ENCODE measurements around the gene TMEM222.

TMEM222 gene

DNA sequence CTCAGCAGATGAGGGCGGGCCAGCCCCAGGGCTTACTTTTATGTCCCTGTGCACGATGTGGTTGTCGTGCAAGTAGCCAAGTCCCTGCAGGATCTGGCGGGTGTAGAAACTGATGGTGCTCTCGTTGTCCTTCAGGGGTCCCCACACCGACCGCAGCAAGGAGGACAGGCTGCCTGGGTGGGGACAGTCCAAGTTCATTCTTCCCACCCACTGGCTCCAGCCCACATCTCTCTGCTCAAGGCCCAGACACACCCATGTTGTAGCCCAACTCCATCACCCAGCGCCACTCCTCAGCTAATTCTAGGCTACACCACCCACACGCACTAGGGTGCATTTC lies 37.8 kb downstream of the TMEM222 start:
- DNase-seq (ENCODE audit: low spot score): no peak

- DNase-seq (ENCODE audit: low spot score): no peak
Measured at GRCh38 chr1:27360159-27361043, 38.4 kb downstream of the TMEM222 start.

GRCh38 chr1:27361044-27361402 lies 39.1 kb downstream of the TMEM222 start:
- no peak for DNase-seq (ENCODE audit: low spot score)

DNA sequence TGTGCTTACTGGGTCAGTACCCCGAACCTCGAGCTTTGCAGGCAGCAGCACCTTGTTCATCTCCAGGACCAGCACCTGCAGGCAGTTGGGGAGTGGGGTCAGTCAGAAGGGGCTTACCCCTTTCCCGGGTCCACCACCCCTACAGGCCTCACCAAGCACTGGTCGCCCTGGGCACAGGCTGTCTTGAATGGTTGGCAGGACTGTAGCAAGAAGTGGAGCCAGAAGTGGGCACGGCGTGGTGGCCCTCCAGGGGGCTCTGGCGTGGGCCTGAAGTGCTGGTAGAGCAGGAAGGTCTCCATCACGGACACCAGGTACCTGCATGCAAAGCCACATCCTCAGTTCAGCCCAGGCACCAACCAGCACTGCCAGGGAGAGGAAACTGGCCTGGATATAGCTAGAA lies 39.6 kb downstream of the TMEM222 start:
- no peak for DNase-seq (ENCODE audit: low spot score)

DNA sequence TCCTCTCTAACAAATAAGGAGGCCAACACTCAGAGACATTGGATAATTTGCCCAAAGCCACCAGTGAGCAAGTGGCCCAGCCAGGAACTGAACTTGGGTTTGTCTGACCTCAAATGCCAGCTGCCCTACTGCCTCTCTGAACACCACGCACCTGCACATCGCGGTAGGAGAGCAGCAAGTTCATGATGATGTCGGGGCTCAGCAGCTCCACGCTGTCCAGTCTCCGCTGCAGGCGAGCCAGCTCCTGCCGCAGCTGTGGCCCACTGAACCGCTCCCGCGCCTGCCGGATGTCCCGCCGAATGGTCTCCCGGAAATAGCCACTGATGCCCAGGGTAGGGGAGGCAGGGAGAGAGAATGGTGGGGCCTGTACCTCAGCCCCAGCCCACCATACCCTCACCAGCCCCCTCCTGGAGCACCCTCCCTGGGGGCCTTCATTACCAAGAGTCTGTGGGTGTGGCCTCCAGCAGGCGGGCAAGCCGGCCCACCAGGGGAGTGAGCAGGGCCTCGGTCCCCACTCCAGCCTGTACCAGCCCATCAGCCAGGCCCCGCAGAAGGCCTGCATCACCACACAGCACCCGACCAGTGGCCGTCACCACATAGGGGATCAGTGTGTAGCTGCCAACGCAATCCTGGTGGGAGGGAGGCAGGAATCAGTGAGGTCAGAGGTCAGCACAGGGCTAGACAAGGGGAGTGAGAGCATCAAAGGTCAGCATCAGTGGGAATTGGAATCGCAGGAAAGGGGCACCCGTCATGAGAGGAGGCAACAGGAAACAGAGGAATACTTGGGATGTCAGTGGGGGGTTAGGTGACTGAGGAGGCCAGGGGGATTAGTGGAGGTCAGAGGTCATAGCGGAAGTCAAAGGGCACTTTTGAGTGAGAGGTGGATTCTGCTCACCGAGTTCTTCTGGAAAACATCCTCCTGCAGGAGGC lies 42.1 kb downstream of the TMEM222 start:
- DNase-seq (ENCODE audit: low spot score): no peak

GRCh38 chr1:27364696-27365371 lies 42.9 kb downstream of the TMEM222 start:
- no peak for DNase-seq (ENCODE audit: low spot score)

GRCh38 chr1:27365372-27366112 lies 43.6 kb downstream of the TMEM222 start:
- peak; percentile 88 for DNase-seq (ENCODE audit: low spot score)

DNA sequence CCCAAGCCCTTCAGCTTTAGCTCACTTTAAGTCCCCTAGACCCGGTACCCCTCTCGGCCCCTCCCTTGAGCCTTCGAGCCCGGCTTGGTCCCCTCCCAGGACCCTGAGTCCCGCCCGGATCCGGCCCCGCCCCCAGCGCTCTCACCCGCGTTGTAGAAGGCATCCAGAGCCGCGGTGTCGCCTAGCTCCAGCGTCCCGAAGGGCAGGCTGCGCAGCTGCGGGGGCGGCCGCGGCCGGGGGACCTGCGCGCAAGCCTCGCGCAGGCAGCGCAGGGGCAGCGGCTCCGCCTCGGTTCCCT lies 44.1 kb downstream of the TMEM222 start:
- peak; percentile 83 for DNase-seq (ENCODE audit: low spot score)

DNA sequence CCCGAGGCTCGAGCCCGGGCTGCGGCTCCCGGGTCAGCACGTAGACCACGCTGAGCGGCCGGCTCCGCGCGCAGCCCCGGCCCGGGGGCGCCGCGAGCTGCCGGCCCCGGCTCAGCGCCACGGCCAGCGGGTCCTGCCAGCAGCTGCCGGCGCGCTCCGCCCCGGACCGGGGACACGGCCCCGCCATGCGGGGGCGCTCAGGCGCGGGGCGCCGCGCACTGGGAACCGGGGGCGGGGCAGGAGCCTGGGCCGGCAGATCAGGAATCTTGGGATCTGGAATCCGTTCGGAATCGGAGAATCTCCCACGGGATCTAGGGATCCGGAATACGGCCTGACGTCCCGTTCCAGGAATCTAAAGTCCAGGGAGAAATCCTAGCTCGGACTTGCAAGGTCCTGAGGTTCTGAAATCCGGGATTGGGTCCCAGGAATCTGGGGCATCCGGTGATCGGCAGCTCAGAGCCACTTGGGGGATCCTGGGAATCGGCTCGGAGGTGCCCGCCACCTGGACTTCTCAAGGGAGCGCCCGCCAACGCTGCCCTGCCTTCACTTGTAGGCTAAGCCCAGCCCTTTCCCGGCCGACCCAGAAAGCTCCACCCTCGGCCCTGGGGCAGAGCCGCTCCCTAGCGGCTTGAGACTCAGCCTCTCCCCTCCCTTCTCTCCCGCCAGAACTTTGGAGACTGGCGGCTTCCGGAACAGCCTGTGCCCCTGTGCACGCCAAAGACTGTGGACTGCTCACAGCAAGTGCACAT lies 44.6 kb downstream of the TMEM222 start, which contains the start of gene MAP3K6:
MAP3K6 (minus strand) TSS at position 551 of the 749 bp plus-strand sequence; CDS start at position 187, 364 bp downstream.
- peak; percentile 83 for DNase-seq (ENCODE audit: low spot score)

DNA sequence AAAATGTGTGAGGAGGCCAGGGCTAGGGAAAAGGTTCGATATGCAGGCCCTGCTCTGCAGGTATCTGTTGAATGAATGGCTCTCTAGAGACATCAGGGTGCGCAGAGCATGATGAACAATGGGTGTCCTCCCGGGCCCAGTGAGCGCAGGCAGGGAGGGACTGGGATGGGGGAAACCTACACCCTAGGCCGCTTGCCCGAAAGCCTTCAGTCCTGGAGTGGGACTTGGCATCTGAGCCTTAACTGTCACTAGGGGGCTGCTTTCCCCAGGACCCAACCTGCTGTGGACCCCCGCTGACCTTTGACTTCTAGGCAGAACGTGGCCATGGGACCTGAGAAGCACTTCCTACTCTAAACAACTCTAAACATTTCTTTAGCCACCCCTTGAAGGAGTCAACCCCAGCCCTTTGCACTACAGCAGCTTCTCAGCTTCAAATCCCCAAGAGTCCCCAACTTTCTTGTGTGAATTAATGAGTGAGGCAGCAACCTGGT lies 45.2 kb downstream of the TMEM222 start:
- no peak for DNase-seq (ENCODE audit: low spot score)

DNA sequence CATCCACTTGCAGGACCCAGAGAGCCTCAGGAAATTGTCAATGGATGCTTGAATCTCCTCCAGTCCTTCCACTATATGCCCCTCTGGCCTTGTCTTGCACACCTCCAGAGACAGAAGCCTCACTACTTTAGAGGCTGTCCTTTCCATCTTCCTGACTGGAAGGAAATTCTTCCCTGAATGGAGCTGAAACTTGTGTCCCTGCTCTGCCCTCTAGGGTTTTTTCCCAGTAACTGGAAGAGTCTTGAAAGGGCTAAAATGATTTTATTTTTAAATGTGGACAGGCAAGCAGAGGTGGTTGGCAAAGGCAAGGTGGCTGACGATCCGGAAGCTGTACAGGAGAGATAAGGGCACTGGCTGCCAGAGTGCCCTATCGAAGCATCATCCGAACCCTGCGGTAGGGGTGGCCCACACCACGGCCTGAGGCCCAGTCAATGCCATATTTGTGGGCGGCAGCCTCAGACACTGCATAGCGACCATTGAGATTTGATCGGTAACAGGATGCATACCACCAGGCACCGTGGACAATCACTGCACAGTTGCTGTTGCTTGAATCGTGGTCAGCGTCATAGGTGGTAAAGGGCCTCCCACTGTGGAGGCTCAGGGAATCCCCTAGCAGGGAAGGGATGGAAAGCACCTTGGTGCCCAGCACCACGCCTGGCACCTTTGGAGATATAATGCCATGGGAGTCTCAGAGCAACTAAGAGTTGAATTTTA lies 47.1 kb downstream of the TMEM222 start:
- peak; percentile 47 for DNase-seq (ENCODE audit: low spot score)

DNA sequence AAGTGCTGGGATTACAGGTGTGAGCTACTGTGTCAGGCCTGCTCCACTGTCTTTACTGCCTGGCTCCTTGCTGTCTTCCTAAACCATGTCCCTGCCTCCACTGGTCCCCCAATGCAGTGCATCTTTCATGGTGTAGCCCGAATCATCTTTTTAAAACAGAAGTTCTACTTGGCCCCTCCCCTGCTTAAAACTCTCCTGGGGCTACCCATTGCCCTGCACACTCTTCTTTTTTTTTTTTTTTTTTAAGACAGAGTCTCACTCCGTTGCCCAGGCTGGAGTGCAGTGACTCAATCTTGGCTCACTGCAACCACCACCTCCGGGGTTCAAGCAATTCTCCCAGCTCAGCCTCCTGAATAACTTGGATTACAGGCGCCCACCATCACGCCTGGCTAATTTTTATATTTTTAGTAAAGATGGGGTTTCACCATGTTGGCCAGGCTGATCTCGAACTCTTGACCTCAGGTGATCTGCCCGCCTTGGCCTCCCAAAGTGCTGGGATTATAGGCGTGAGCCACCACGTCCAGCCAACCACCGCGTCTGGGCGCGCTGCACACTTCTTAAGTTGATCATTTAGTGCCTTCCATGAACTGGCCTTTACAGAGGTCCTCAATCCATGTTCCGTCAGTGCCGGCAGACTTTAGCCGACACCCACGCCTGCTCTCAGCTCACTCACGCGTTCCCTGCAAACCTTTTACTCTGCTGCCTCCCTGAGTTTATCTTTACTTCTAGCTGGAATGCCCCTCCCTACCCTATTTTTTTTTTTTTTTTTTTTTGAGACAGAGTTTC lies 50.3 kb downstream of the TMEM222 start:
- DNase-seq (ENCODE audit: low spot score): no peak

DNA sequence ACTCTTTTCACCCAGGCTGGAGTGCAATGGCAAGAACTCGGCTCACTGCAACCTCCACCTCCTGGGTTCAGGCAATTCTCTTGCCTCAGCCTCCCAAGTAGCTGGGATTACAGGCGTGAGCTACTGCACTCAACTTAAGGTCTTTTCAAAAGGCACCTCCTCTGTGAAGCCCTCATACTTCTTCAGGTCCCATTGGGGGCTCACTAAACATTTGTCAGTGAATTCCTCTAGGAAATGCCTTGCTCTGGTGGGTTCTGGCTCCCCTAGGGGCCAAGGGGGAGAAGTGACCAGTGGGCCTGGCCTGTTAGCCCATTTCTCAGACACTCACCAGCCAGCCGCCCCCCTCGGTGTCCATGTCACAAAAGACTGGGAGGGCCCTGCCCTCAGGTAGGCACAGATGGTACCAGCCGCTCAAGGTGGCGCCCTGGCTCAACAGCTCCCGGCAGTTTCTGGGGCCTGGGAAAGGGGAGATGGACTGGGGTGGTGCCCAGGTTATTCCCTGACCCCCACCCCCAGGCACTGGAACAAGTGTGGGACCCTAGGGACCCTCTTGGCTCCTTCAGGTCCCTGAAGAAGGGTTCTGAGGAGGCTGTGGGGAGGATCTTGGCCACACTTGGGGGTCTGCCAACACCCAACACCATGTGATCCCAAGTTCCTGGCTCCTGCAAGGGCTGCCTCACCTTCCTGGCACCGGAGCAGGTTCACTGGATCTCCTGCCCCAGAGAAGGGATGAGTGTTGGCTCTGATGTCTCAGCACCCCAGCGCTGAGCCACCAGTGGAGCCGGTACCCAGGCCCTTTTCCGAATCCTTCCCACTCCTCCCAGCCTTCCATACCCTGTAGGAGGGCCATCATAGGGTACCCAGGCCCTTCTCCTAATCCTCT lies 51.1 kb downstream of the TMEM222 start:
- peak; percentile 42 for DNase-seq (ENCODE audit: low spot score)

DNA sequence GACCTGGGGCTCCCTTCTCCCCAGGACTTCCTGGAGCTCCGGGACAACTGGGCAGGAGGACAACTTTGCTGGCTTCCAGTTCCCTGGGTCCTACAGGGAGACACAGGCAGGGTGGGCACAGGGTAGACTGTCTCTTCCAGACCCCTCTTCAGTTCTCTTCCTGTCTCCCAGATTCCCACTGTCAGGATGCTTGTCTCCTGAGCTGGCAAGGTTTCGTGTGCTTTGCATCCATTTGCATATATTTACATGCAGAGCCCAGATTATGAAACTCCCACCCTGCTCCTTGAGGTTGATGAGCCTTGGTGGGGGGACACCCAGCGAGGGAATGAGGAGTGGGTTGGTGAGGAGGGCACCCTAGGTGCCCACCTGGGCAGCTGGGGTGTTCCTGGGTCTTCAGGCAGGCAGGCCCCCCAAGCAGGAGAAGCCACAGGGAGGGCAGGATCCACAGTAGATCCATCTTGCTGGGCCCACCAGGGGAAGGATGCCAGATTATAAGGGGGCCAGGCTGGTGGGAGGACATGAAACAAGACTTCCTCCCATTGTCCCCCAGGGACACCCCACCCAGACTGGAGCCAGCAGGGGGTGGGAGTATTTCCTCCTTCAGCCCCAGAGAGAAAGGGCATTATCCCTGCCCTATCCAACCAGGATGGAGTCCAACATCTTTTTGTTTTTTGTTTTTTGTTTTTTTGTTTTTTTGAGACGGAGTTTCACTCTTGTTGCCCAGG lies 52.6 kb downstream of the TMEM222 start, which contains the start of gene FCN3:
FCN3 (minus strand) TSS at position 463 of the 725 bp plus-strand sequence; CDS start at position 457, 6 bp downstream.
- no peak for DNase-seq (ENCODE audit: low spot score)

GRCh38 chr1:27377760-27378495 lies 56.0 kb downstream of the TMEM222 start:
- DNase-seq (ENCODE audit: low spot score): no peak

DNA sequence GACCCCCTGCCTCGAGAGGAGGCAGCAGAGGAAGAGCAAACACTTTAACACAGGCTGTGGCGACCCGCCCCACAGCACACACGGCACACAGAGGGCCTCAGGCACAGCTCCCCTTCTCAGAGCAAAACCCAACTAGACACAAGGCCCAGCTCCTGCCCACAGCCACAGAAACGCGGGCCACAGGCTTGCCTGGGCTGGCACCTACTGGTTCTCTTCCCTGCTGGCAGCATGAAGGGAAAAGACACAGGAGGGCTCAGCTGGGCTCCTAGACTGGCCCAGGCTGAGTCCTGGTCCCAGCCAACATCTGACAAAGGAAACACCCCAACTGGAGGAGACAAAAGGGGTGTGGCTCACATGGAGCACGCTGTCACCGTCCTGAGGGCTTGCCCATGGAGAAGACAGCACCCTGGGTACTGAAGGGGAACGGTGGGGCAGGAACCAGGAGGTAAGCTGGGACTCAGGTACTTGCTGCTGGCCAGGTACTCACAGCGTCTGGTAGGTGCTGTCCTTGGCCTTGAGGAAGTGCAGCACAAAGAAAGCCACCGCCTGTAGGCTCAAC lies 57.7 kb downstream of the TMEM222 start:
- no peak for DNase-seq (ENCODE audit: low spot score)

DNA sequence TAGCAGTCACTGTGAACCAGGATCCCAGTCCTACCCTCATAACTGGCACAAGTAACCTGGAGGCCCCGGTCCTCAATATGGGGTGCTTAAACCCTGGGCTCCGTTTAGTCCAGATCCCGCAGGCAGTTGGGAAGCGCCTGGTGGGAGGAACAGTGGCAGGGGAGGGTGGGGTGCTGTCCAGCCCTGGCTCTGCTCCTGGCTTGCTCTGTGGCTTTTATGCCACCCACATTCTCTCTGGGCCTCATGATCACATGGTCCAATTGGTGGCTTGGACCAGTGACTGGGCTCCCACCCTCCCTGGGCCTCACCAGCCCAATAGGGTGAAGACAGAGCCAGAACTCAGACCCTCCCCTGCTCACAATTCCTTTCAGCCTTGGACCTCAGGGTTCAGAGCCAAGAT lies 58.3 kb downstream of the TMEM222 start:
- DNase-seq (ENCODE audit: low spot score): no peak

Measured in RKO (cell line).